Activated naive CD4-positive, alpha-beta T cell treated with Interleukin-2 at 50 U/mL for 16 hours (primary cell): ENCODE results near the gene ADARB2.

Experiments used
- DNase-seq: peaks from one replicate; pipeline ENCODE4 v3.0.0-alpha.2; 2020

ADARB2 gene

GRCh38 chr10:1156616-1156886, 580.8 kb downstream of the ADARB2 start:
- no peak for DNase-seq

GRCh38 chr10:1155791-1156615, 581.3 kb downstream of the ADARB2 start:
- no peak for DNase-seq

- no peak for DNase-seq
Observed at GRCh38 chr10:1154531-1155295, 582.6 kb downstream of the ADARB2 start.

- DNase-seq, result no peak
Observed at GRCh38 chr10:1153805-1154351, 583.4 kb downstream of the ADARB2 start.

GRCh38 chr10:1153251-1153763, 584.0 kb downstream of the ADARB2 start:
- no peak for DNase-seq

- no peak for DNase-seq
Observed at GRCh38 chr10:1152386-1153250, 584.7 kb downstream of the ADARB2 start.

- DNase-seq, result no peak
Observed at GRCh38 chr10:1151076-1152033, 586.0 kb downstream of the ADARB2 start.

- no peak for DNase-seq
Observed at GRCh38 chr10:1150638-1150955, 586.7 kb downstream of the ADARB2 start.

GRCh38 chr10:1149793-1150637, 587.3 kb downstream of the ADARB2 start:
- DNase-seq, result peak; percentile 14

GRCh38 chr10:1148855-1149605, 588.3 kb downstream of the ADARB2 start:
- DNase-seq, result no peak

- DNase-seq, result no peak
Observed at GRCh38 chr10:1147810-1148209, 589.5 kb downstream of the ADARB2 start.

GRCh38 chr10:1142596-1142995, 594.7 kb downstream of the ADARB2 start:
- DNase-seq, result no peak

GRCh38 chr10:1141701-1142100, 595.6 kb downstream of the ADARB2 start:
- DNase-seq, result no peak

- DNase-seq, result no peak
Observed at GRCh38 chr10:1141261-1141660, 596.1 kb downstream of the ADARB2 start.

- no peak for DNase-seq
Observed at GRCh38 chr10:1138529-1138928, 598.8 kb downstream of the ADARB2 start.

GRCh38 chr10:1137499-1138163, 599.7 kb downstream of the ADARB2 start:
- no peak for DNase-seq

- DNase-seq, result no peak
Observed at GRCh38 chr10:1136268-1136667, 601.1 kb downstream of the ADARB2 start.

GRCh38 chr10:1134156-1134555, 603.2 kb downstream of the ADARB2 start:
- DNase-seq, result no peak

GRCh38 chr10:1133495-1134045, 603.8 kb downstream of the ADARB2 start:
- DNase-seq, result no peak
